Activated T-cell treated with anti-CD3 and anti-CD28 coated beads for 1 hour (primary cell): ENCODE data around the gene SNX1.
"Not testable (repeated sequence)": the region's sequence is repeated elsewhere in the genome, so short reads cannot be mapped to it uniquely, and the experiment has no call there.

ENCODE experiments used
- DNase-seq: peaks from one replicate; pipeline ENCODE4 v3.0.0-alpha.2; 2020; ENCODE audit warnings: low read depth

SNX1 gene

DNA sequence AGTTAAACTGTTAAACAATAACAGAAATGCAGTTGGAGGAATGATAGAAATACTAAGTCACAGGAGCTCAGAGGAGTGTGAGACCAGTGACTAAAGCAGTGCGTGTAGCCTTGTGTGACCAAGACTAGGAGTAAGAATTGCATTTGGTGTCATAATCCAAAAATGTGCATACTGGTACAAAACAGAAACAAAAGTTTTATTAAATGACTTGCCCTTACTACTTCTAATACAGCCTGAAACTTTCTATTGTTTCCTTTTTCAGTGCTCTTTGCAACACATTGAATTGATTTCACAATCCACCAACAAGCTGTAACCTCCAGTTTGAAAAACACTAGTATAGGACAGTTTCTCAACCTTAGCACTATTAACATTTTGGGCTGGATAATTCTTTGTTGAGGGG is 17.1 kb downstream of the SNX1 start:
- DNase-seq, result no peak

DNA sequence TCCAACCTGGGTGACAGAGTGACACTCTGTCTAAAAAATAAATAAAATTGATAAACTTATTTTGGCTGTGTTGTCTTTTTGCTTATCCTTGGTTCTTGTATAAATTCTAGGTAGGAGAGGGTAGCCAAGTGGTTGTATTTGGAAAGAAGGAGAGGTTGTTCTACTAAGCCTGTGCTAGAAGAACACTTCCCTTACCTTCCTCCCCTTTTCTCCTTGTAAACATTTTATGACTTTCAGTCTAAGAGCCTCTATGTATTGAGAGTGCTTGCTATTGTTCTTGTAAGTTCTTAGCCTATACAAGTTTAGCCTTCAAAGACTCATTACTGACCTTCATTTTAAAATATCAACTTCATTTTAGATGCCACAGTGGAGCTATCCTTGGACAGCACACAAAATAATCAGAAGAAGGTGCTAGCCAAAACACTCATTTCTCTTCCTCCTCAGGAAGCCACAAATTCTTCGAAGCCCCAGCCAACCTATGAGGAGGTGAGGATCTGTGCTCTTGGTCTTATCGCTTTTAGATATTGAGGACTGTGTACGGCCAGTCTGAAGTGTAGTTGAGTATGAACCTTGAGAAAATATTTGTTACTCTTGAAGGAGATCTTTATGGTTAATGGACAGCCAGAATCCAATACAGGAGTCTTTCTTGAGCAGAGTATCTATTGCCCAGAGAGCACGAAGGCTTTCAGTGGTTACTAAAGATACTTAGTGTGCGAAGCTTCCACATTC is 22.1 kb downstream of the SNX1 start:
- no peak for DNase-seq

DNA sequence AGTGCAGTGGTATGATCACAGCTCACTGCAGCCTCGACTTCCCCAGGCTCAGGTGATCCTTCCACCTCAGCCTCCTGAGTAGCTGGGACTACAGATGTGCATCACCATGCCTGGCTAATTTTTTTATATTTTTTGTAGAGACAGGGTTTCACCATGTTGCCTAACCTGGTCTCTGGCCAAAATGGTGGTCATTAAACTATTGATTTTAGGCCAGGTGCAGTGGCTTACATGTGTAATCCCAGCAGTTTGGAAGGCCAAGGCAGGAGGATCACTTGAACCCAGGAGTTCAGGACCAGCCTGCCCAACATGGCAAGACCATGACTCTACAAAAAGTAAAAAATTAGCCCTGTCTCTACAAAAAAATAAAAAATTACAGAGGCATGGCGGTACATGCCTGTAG is 24.5 kb downstream of the SNX1 start:
- not testable (repeated sequence) for DNase-seq

DNA sequence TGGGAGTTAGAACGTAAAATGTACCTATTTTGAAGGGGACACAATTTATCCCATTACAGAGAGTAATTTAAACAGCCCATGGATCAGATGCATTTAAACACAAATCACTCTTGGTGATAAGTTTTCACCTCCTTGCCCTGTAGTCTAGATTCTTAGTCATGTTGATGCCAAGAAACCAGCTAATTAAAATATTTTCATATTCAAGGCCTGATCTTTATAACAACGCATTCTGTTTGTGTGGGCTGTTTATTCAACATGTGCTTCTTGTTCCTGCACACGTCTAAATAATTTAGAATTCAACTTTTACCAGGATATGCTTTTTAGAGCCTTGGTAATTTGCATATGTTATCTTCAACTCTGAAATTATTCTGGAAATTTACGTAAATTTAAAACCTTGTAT is 25.8 kb downstream of the SNX1 start:
- no peak for DNase-seq

DNA sequence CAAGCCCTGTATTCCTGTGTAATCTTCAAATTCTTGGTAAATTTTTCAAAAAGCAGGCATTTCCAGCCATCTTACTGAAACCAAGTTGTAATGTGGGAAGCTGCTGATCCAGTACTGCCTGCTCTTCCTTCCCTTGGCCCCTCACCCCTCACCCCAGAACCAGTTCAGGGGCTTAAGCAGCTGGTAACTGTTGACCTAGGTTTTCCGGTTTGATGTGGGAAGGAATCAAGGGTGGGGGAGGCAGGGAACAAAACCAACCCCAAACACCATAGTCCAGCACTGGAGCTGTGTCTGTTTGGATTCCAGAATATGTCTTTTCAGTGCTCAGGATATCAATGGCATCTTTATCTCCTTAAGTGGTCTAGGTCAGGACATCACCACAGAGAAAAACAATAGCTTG is 26.7 kb downstream of the SNX1 start:
- DNase-seq, result no peak

DNA sequence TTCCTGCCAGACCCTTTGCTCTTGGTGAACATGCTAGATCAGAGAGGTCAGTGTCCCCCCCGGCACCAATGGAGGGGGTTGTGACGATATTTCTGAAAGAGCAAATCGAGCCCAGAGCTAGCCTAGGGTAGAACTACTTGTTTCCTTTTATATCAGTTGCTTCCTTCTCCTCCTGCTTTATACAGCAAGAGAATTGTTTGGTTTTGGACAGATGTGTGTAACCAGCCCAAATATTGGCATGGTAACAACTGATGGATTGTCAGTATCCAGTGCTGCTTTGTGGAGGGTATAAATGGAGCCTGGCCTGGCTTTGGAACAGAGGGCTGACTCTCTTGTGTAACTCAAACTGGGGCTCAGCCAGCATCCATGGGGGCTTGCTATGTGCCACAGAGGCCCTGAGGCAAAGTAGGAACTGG is 27.2 kb downstream of the SNX1 start:
- no peak for DNase-seq

DNA sequence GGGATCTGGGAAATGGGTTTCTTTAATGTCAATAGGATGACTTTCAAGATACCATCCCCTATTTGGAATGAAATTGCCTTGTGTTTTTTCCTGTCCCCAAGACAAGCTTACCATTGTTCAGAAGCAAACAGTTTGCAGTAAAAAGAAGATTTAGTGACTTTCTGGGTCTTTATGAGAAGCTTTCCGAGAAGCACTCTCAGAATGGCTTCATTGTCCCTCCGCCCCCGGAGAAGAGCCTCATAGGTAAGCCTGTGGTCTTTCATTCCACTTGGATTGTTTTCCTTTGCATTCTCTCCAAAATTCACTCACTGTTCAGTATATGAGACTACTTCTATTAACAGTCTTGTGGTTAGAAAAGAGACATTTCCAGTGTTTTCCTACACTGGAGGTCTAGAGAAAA is 30.2 kb downstream of the SNX1 start:
- no peak for DNase-seq

DNA sequence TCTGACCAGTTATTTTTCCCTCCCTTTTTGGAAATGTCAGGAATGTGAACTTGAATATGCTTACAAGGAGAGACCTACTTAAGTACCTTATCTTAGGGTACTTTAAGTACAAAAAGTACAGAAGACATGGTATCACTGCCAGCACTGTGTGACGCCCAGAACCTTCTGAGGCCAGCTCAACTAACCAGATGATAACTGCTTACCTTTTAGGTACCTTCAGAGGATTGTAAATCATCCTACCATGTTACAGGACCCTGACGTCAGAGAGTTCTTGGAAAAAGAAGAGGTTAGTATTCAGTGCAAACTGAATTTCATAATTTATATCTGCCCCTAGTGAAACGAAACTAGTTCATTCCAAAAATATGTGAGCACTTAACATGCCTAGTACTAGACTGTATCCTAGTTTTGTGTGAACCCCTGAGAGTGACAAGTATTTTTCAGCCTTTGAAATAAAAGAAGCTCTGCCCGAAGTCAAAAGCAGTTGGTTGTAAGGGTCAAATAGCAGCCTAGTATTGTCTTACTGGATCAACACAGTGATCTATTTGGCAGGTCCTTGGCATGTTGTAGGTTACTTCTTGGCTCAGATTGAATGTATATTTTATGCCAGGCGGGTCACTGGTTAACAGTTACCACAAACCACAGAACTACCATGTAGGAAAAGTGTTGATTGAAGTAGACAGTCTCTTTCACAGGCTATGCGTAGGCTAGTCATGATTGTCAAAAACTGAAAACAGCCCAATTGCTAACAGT is 31.9 kb downstream of the SNX1 start:
- DNase-seq, result no peak

DNA sequence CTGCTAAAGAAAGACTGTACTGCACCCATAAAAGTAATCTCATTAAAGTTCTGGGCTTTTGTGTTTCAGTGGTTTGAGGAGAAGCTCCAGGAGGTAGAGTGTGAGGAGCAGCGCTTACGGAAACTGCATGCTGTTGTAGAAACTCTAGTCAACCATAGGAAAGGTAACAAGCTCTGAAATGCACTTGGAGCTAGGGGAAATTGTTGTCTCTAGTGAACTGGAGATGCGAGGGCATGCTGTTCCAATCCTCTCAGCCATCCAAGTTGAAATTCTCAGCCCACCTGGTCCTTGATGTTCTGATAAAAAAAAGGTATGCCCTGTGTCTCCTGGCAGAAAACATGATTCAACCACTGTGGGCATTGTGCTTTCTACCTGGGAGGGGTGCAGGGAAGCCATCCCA is 34.4 kb downstream of the SNX1 start:
- no peak for DNase-seq

DNA sequence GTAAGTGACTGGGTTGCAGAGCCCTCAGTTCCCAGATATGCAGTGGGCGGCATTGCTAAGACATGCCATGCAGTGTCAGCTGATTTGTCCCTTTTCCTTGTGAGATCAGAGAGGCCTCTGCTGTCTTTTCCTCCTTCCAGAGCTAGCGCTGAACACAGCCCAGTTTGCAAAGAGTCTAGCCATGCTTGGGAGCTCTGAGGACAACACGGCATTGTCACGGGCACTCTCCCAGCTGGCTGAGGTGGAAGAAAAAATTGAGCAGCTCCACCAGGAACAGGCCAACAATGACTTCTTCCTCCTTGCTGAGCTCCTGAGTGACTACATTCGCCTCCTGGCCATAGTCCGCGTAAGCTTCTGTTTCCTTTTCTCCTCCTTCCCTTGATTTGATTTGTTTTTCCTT is 35.8 kb downstream of the SNX1 start:
- no peak for DNase-seq

DNA sequence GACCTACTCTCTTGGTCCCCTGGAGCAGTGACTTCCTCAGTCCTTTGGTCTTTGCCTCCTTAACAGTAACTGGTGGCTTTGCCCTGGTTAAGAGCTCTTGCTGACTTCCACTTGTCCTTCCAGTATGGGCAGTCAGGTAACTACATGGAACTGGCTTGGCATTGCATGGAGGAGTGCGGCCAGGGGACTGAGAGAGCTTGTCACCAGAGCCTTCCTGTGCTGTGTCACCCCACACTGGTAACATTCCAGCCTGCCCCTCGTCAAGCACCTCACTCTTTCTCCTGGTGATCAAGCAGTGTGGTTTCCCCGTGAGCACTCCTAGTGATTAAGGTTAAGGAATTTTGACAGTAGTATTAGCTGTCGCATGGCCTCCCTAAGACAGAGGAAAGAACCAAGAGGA is 36.4 kb downstream of the SNX1 start:
- no peak for DNase-seq

DNA sequence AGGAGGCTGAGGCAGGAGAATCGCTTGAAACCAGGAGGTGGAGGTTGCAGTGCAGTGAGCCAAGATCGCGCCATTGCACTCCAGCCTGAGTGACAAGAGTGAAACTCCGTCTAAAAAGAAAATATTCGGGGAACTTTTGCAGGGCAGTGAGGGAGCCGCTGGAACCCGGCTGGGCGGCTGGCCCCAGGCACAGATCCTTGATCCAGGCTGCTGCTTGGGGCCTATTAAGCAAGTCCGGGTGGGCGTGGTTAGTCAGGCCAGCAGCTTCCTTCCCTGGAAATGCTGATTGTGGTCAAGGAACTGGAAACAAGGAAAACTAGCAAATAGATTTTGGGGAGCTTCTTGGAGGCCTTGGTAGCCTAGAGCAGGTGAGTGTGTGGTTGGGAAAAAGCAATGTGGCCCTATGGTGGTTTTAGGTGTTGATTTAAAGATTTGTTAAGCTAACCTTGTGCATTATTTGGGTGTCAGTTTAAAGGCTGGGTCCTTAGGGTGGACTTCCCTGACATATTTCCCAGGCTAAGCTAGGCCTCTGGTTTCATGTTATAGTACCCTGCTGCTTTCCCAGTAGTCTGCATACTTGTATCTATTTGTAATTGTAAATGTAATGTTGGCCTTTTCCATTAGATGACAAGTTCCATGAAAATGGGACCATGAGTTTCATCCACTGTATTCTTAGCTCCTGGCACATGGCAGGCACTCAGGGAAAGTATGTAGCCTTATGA is 38.0 kb downstream of the SNX1 start:
- no peak for DNase-seq

DNA sequence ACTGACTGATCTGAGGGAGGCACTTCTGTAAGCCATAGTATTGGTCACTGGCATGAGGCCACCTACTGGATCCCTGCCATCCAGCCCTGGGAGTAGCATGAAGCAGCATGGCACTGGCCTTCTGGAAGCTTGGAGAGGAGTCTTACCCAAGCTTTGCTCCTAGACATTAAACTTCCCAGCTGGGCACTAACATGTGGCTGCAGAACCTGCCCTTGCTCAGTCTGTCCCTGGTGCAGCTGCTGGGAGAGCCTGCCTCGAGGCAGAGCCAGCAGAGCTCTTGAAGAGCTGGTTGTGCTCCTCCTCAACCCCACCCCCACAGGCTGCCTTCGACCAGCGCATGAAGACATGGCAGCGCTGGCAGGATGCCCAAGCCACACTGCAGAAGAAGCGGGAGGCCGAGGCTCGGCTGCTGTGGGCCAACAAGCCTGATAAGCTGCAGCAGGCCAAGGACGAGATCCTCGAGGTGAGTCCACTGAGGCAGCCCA is 38.6 kb downstream of the SNX1 start:
- no peak for DNase-seq

DNA sequence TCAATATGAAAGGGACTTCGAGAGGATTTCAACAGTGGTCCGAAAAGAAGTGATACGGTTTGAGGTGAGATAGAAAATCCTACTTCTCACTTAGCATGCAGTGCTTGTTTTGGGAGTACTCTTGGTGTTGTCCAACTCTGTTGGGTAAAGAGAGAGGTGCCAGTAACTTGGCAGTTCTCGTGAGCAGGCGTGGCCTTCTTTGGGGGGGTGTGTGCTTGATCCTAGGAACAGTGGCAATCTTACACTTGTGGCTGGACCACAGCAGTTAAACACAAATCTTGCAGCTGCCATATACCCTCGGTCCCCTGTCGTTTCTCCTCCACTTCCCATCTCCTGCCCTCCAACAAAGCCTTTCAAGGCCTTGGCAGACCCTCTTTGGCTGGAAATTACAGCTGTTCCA is 40.6 kb downstream of the SNX1 start:
- DNase-seq, result no peak

DNA sequence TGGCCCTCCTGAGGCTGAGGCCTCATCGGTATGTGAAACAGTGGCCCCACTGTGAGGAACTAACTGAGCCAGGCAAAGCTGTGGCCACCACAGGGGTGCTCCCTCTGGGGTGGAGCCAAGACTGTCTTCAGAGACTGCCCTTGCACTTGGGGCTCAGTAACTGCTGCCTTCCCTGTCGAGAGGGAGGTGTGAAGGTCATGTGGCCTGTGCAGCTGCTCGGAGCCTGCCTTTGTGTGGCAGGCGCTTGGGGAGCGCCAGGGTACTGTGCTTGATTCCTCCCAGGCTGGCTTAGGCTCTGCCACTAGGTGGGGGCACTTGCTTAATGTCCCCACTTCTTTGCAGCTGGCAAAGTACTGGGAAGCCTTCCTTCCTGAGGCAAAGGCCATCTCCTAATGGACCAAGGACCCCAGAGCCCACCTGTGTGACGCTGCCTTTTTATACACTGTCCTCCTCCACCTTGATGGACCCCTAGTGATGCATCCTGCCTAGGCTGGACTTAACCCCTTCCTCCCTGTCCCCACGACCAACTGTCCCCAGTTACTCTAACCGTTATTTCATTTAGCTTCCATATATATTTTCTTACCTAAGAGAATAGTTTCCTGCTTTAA is 41.5 kb downstream of the SNX1 start:
- no peak for DNase-seq

DNA sequence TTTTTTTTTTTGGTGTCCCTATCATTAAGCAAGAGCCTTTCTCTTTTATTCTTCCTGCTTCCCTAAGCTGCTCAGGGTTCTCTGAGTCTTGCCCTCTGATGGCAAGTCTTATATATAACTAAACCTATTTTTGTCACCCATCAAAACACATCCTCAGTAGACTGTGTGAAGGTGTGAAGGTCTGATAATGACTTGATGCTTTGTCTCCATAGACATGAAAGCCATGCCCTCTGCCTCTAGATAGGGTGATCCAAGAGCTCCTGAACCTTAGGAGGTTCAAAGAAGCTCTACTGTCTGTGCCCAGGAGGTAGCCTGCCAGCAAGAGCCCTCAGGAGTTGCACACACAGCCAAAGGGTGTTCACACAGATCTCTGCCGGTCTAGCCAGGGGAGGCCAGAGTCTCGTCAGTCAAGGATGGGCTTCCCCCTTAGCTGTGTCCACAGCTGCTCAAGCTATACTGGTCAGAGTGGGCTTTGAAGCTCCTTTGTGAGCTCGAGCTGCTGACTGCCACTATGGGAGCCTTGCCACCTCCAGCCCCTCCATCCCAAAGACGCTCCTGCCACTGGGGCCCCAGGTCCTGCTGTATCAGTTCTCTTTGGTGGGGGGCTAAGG is 42.7 kb downstream of the SNX1 start:
- DNase-seq, result no peak

DNA sequence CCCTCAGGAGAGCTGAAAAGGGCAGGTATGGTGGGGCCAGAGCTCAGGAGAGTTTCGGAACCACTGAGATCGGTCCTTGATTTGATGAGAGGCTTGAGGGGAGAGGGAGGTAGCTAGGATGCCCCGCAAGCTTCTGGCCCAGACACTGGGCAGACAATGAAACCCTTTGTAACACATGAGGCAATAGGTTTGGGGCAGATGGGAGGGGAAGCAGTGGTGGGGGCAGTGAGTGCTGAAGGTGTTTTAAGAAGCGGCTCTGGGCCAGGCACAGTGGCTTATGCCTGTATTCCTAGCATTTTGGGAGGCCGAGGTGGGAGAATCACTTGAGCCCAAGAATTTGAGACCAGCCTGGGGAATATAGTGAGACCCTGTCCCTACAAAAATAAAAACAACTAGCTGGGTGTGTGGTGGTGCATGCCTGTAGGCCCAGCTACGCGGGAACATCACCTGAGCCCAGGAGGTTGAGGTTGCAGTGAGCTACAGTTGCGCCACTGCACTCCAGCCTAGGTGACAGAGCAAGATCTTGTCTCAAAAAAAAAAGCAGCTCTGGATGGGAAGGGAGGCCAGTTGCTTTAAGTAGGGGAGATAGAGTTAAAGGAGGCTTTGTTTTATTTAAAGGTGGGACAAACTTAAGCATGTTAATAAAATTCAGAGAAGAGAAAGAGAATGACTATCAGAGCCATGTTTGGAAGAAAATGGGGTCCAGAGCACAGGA is 46.2 kb downstream of the SNX1 start:
- DNase-seq, result no peak

DNA sequence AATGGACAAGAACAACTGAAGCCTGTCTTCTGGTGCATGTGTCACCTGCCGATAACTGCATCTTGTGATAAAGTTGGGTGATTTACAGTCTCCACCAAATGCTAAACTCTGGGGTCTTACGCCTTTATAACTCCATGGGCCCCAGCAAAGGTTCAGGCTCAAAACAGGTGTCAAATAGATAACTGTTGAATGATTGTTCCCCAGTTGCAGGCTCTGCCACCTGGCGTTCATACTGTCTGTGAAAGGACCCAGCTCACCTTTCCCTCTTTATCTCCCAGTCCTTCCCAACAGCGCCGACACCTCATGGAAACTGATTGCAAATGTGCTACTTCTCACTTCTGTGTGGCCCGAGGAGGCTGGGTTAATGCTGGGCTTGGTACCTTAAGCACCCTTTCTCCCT is 47.5 kb downstream of the SNX1 start:
- DNase-seq, result no peak

DNA sequence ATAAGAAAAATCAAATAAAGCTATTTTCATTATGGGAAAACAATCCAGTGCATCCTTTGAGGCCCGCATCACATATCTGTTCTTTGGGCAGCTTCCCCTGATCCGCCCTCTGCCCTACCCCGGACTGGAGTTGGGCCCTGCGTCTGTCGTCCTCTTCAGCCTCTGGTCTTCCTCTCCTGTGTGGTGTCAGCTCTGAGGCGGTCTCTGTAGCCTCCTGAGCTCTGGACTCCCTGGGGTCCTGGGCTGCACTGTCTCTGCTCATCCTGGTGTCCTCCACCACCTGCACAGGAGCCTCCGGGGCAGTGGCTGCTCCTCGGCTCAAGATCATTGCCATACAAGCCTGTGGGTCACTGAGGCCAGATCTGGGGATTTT is 48.4 kb downstream of the SNX1 start:
- no peak for DNase-seq

DNA sequence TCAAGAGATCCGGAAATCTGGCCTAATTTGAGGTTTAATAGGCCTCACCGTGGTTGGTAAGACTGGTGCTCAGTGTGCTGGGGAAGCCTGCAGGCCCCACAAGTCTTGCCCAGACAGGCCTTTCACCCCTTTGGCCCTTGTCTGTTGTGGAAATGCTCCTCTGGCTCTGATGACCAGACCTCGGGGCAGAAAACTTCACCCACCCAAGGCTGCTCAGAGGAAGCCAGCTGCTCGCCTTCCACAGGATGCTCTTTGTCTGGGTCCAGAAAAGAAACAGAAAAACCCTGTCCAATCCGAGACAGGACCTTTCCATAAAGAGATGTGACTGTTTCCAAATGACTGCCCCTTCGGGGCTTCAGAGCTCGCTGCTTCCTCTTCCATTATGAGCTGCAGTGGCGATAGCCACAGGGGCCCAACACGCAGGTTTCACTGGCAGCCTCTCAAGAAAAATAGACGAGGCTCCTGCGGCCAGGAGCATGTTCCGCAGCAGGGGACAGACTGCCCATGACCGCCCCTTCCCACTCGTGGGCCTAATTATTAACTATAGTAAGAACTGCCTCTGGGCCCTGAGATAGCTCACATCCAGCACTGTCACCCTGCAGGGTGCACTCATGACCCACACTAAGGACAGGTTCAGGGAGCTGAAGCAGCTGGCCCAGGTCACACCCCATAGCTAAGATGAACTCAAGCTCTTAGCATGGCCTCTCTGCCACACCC is 48.9 kb downstream of the SNX1 start:
- DNase-seq, result no peak

DNA sequence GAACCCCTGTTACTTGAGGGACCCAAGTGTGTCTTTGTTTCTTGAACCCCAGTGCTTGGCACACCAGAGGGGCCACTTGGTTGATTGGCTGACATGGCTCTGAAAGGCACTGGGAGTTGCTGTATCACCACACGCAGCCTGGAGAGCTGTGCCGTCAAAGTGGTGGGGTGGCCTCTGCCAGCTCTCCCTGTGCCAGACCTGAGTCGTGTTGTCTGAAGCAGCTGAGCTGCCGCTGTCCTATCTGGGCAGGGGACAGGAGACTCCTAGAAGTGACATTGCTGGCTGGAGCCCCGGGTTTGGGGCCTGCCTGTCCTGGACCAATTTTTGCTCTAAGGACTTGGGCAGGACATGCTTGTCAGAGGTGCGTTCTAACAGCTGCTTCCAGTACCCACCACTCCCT is 50.3 kb downstream of the SNX1 start:
- no peak for DNase-seq
